GM12872 (cell line): Measurements from ENCODE around the gene KRT39.
"Not testable (repeated sequence)": the region's sequence is repeated elsewhere in the genome, so short reads cannot be mapped to it uniquely, and the experiment has no call there.

Source experiments
- TF ChIP-seq, protein P1 (sequence below): IDR thresholded peaks from 3 replicates; pipeline ENCODE4 v1.5.1; 2011; ENCODE audit warnings: low read depth, mild to moderate bottlenecking, low read length, moderate library complexity; ENCODE audit not compliant: insufficient read depth

Gene KRT39

DNA sequence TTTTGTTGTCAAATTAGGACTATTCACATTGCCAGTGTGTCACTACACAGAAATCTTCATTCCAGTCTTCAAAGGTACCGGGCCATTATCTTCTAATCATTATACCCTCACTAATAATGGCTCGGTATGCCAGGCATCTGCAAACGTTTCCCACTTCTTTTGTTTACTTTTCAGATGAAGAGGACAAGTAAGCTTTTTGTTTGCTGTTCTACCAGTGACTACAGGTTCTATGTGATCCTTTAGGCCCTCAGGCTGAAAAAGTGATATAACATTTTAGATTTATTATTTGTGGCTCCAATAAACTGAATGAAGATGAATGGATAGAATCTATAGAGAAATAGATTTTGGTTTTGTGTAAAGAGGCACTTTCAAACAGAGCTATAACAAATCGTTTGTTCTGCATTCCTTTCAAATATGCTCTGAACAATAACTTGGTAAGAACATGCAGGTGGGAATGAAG, 42.6 kb upstream of the KRT39 start:
- TF ChIP-seq, protein P1, sequence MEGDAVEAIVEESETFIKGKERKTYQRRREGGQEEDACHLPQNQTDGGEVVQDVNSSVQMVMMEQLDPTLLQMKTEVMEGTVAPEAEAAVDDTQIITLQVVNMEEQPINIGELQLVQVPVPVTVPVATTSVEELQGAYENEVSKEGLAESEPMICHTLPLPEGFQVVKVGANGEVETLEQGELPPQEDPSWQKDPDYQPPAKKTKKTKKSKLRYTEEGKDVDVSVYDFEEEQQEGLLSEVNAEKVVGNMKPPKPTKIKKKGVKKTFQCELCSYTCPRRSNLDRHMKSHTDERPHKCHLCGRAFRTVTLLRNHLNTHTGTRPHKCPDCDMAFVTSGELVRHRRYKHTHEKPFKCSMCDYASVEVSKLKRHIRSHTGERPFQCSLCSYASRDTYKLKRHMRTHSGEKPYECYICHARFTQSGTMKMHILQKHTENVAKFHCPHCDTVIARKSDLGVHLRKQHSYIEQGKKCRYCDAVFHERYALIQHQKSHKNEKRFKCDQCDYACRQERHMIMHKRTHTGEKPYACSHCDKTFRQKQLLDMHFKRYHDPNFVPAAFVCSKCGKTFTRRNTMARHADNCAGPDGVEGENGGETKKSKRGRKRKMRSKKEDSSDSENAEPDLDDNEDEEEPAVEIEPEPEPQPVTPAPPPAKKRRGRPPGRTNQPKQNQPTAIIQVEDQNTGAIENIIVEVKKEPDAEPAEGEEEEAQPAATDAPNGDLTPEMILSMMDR: no peak

DNA sequence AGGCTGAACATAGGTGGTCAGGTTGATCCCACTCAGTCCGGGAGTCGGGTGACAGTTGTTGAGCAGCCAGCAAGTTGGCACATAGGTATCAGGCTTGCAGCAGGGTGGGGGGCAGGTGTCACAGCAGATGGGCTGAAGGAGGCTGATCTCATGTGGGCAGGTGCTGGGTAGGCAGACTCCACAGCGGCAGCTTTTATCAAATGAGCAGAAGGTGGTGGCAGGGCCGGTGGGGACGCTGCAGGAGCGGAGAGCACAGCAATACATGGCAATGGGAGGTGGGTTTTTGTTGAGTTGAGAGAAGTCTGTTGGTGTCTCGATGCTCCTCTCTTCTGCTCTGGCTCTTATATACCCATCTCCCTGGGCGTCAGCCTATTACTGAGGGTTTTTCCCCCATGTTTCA, 42.1 kb upstream of the KRT39 start, which contains the start of gene KRTAP3-1:
Gene KRTAP3-1, minus strand, starts transcription at position 318 of the 400 bp plus-strand sequence. Its CDS starts 54 bp downstream, at position 264.
- TF ChIP-seq, protein P1: no peak

DNA sequence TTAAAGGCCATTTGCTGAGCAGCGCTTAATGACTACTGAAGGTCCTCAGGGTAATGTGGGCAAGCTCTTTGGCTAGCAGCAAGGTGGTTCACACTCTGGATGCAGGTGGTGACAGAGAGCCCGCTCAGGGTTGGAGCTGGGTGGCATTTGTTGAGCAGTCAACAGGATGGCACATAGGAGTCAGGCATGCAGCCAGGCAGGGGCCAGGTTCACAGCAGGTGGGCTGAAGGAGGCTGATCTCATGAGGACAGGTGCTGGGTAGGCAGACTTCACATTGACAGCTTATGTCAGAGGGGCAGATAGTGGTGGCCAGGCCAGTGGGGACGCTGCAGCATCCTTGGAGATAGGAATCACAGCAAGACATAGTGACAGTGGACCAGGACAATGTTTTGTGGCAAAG, 37.6 kb upstream of the KRT39 start:
- TF ChIP-seq, protein P1: no peak

DNA sequence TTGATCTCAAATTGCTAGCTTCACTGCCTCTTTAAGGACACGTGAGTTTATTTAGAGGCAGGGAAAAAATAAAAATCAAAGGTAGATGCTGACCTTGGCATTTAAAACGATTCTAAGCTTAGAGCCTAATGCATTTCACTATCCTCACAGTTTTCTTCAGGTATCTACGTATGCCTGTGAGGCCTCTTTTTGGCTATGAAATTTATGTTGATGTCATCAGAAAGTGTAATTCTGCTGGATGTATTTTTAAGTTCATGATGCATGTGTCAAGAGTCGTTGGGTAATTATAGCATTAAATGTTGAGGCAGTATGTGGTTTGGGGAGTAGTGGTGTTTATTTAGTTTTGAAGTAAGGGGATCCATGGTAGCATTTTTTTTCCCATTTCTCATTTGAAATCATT, 37.2 kb upstream of the KRT39 start:
- TF ChIP-seq, protein P1: no peak

DNA sequence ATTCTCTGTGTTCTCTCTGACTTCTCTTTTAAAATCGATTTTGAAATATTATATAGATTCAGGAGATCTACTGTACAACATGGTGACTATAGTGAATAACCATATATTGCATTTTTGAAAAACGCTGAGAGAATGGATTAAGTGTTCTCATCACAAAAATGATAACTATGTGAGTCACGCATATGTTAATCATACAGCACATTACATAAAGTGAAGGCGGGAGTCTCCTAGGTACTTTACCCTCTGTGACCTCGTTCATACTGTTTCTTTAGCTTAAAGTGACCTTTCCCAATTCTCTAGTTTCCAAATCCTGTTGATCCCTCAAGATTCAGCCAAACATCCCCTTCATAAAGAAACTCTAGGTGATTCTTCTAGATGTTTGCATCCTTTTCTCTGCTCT, 36.1 kb upstream of the KRT39 start:
- TF ChIP-seq, protein P1: no peak

DNA sequence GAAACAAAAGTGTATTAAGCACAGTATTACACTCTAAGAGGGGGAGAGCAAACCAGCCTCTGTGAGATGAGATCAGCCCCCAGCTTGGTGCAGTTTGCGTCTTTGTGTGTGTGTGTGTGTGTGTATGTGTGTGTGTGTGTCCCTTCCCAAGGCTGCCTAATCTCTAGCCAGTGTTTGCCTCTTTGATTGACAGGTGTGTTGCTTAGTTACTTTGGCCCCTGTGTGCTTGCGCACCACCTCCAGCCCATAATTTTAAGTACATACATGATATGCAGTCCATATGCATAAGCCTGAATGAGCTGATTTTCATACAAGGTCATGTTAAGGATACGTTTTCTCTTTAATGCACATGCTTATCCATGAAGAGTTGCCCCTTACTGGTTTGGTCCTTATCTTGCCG, 35.0 kb upstream of the KRT39 start:
- TF ChIP-seq, protein P1: no peak

DNA sequence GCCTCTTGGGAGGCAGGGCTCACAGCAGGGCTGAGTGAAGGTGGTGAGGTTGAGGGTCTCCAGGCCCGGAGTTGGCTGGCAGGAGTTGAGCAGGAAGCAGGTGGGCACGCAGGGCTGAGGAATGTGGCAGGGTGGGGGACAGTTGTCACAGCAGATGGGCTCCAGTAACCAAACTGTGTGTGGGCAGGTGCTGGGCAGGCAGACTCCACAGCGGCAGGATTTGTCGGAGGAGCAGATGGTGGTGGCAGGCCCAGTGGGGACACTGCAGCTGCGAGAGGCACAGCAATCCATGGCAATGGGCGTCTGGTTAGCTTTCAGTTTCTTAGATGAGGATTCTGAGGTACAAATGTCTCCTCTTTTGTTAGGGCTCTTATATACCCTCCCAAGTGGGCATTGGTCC, 32.8 kb upstream of the KRT39 start, which contains the start of gene KRTAP3-2:
Gene KRTAP3-2, minus strand, starts transcription at position 344 of the 400 bp plus-strand sequence. Its CDS starts 53 bp downstream, at position 291.
- TF ChIP-seq, protein P1: not testable (repeated sequence)

DNA sequence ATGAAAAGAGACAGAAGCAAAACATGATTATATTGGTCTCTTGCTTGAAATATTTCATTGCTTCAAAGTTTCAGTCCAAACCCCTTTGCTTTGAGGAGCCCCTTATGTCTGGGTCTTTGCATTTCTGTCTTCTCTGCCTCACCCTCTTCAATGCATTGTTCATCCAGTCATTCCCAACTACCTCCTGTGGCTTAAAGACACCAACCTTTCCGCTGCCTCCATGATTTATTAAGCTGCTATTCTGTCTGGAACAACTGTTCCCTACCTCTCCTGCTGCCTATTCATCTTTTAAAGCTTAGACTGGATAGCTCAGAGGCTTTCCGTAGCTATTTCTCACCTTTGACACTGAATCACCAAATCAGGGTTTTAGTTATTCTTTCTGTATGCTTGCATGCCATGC, 30.6 kb upstream of the KRT39 start:
- TF ChIP-seq, protein P1: no peak
